ENCODE measurements around the gene METAP1D. TPM values are rescaled to one million over a fixed set of nuclear protein-coding genes. Genes with fewer than 3 reads are reported as not detected.

METAP1D gene
- total RNA-seq, 1 experiment from 2014 or later: 6.9 TPM

DNA sequence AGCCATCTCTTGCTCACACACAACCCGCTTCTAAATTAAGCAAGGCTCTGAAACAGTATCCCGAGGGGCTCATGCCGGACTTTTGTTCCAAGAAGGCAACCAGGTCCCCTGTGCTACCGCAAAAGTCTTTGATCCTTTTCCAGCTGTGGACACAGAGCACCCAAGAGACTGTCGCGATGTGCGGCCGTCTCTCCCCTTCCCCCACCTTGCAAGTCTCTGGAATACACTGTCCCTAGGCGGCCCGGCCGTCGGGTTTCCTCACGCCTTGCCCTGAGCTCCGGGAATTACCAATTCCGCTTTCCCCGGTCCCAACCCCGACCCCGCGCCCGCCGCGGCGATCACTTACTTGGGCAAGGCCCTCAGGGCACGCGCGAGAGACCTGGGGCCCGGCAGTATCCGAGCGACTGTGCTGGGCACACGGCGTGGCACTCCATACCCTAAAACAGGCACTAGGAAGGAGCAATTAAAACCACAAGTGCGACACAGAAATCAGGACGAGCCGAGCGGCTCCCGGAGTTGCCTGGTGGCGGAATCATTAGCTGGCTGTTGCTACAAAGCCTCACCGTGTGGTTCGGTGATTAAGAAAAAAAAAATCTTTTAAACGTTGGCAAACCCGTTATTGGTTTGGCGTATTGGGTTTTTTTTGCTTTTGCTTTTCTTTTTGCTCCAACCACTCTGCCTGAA lies 83.3 kb downstream of the METAP1D start:
- Histone ChIP-seq H3K36me3 (peaks cover 17% of the 10 kb centered on the region), H3K9me3 (no peaks in the 10 kb centered on the region), H3K4me3 (peak overlapping the region; percentile 72), H3K27me3 (no peaks in the 10 kb centered on the region)
- DNase-seq: peak; percentile 51

DNA sequence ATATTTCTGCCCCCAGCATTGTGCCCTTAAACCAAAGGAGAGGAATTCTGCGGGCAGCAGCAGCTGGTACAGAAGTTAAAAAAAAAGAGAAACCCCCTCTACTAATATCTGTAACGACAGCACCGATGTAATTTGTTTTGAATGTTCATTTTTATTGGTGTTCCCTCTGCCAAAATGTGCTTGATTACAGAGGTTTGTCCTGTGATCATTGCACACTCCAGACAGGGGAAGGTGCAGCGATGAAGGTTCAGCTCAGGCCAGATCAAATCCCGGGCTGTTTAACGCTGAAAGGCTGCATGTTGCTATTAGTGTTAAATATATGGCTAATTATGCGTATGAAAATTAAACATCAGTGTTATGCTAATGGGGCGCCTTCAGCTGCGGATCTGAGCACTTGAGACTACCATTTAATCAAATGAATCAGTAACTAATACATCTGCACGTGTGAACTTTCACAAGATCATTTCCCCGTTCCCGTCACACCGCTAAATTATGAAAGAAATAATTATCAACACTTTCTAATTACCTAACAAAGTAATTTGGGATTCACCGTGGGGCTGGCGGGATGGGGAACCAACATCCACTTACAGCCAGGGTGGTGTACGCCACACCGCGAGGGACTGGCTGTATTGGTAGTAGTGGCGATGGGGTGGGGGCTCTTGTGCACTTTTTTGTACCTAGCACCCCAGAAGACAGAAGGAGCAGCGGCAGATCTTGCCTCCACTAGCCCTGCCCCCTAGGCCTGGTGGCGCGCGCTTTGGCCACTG lies 84.1 kb downstream of the METAP1D start:
- peak; percentile 61 for DNase-seq
- H3K27me3 ChIP-seq: no peaks in the 10 kb centered on the region
- peaks cover 18% of the 10 kb centered on the region for H3K36me3 ChIP-seq
- peak overlapping the region; percentile 72 for H3K4me3 ChIP-seq
- no peaks in the 10 kb centered on the region for H3K9me3 ChIP-seq

- H3K4me3 ChIP-seq: peak overlapping the region; percentile 72
- no peaks in the 10 kb centered on the region for H3K9me3 ChIP-seq
- peaks cover 18% of the 10 kb centered on the region for H3K36me3 ChIP-seq
- no peak for DNase-seq
- H3K27me3 ChIP-seq: no peaks in the 10 kb centered on the region
Measured at GRCh38 chr2:172084395-172084644, 84.6 kb downstream of the METAP1D start.

GRCh38 chr2:172084645-172085459 lies 85.1 kb downstream of the METAP1D start:
- peak; percentile 96 for DNase-seq
- peaks cover 18% of the 10 kb centered on the region for H3K36me3 ChIP-seq
- H3K9me3 ChIP-seq: no peaks in the 10 kb centered on the region
- H3K27me3 ChIP-seq: no peaks in the 10 kb centered on the region
- peak overlapping the region; percentile 72 for H3K4me3 ChIP-seq

- DNase-seq: peak; percentile 66
- peak within 1 kb of the TSS; percentile 72 for H3K4me3 ChIP-seq
- peaks cover 18% of the 10 kb centered on the region for H3K36me3 ChIP-seq
- H3K27me3 ChIP-seq: no peaks in the 10 kb centered on the region
- no peaks in the 10 kb centered on the region for H3K9me3 ChIP-seq
Measured at GRCh38 chr2:172085460-172086159, 85.9 kb downstream of the METAP1D start, which contains the start of gene DLX1. DLX1 (plus strand) TSS chr2:172085507; CDS start chr2:172085678, 171 bp downstream.

- Histone ChIP-seq H3K4me3 (peak overlapping the region; percentile 72), H3K36me3 (peaks cover 18% of the 10 kb centered on the region), H3K9me3 (no peaks in the 10 kb centered on the region), H3K27me3 (no peaks in the 10 kb centered on the region)
- no peak for DNase-seq
Measured at GRCh38 chr2:172086241-172087206, 86.8 kb downstream of the METAP1D start.

- DNase-seq: no peak
- H3K9me3 ChIP-seq: no peaks in the 10 kb centered on the region
- H3K27me3 ChIP-seq: no peaks in the 10 kb centered on the region
- H3K36me3 ChIP-seq: peaks cover 18% of the 10 kb centered on the region
- H3K4me3 ChIP-seq: no peak overlapping the region
Measured at GRCh38 chr2:172087207-172087779, 87.5 kb downstream of the METAP1D start.

DNA sequence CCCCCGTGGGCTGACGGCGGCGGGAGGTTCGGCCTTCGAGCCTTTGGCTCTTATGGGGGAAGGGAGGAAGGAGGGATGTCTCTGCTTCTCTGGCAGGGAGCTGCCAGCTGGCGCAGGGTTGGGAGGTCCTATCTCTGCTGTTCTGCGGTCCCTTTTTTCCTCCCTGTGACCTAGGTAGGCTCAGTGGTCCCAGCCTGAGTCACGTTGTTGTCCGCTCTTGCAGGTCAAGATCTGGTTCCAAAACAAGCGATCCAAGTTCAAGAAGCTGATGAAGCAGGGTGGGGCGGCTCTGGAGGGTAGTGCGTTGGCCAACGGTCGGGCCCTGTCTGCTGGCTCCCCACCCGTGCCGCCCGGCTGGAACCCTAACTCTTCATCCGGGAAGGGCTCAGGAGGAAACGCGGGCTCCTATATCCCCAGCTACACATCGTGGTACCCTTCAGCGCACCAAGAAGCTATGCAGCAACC lies 88.1 kb downstream of the METAP1D start:
- no peaks in the 10 kb centered on the region for H3K9me3 ChIP-seq
- no peaks in the 10 kb centered on the region for H3K27me3 ChIP-seq
- H3K36me3 ChIP-seq: peaks cover 18% of the 10 kb centered on the region
- no peak for DNase-seq
- H3K4me3 ChIP-seq: no peak overlapping the region

GRCh38 chr2:172088245-172089004 lies 88.7 kb downstream of the METAP1D start:
- no peak for DNase-seq
- Histone ChIP-seq H3K4me3 (no peak overlapping the region), H3K27me3 (no peaks in the 10 kb centered on the region), H3K9me3 (no peaks in the 10 kb centered on the region), H3K36me3 (peaks cover 18% of the 10 kb centered on the region)

GRCh38 chr2:172089005-172089504 lies 89.3 kb downstream of the METAP1D start:
- H3K4me3 ChIP-seq: no peak overlapping the region
- DNase-seq: no peak
- H3K9me3 ChIP-seq: no peaks in the 10 kb centered on the region
- H3K36me3 ChIP-seq: peaks cover 18% of the 10 kb centered on the region
- no peaks in the 10 kb centered on the region for H3K27me3 ChIP-seq

GRCh38 chr2:172089633-172090032 lies 89.9 kb downstream of the METAP1D start:
- no peaks in the 10 kb centered on the region for H3K9me3 ChIP-seq
- no peak for DNase-seq
- peaks cover 18% of the 10 kb centered on the region for H3K36me3 ChIP-seq
- H3K27me3 ChIP-seq: no peaks in the 10 kb centered on the region
- H3K4me3 ChIP-seq: no peak overlapping the region

- Histone ChIP-seq H3K36me3 (peaks cover 18% of the 10 kb centered on the region), H3K9me3 (no peaks in the 10 kb centered on the region), H3K4me3 (no peak overlapping the region), H3K27me3 (no peaks in the 10 kb centered on the region)
- no peak for DNase-seq
Measured at GRCh38 chr2:172090044-172090961, 90.5 kb downstream of the METAP1D start.

DNA sequence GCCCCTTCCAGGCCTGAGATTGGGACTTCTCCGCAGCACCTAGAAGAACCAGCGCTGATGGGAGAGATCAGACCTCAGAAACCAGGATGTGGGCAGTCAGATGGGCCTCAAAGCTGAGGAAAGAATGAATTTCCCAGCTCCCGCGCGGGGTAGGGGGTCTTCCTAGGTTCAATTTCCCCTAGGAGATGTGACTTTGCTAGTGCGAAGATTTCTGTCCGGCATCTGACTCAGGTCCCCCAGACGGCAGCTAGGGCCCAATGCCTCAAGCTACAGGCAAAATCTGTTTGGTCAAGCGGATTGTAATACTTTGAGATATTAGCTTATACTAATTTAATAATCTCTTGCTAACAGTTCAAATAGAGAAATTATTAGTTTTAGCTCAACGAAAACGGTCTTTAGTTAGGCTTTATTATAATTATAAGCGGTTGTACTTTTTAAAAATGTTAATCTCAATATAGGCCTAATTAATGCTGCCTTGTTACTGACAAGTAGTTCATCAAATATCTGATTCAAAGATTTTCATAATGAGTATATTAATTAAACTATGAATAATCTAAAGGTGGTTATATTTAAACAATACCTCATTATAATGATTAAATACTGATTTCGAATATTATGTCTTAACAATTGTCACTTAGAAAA lies 91.4 kb downstream of the METAP1D start:
- no peaks in the 10 kb centered on the region for H3K9me3 ChIP-seq
- H3K36me3 ChIP-seq: peaks cover 18% of the 10 kb centered on the region
- DNase-seq: no peak
- H3K4me3 ChIP-seq: no peak overlapping the region
- no peaks in the 10 kb centered on the region for H3K27me3 ChIP-seq
